ENCODE data around the gene SYNM.

DNA sequence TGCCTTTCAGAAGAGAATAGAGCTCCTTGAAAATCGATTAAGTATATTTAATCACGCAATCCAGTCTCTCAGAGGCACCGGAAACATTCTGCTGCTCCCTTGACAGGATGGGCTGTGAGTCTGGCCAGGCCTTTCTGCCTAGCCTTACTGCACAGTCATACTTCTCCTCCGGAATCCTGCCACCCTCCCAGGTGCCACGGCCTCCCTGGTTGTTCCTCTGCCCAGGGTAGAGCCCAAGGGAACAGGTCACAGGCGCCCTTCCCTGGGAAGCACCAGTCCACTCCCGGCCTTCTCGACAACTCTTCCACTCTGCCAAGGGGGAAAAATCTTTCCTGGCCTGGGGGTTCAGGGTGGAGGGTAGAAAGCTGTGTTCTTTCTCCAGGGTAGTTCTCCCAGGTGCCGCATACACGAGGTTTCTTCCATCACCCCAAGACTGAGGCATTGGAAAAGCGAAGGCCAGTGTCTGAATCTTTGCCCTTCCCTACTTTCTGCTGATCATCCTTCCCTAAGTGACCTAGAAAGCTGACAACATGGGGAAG is 17.4 kb upstream of the SYNM start:
- TF ChIP-seq EZH2 (IDR thresholded peaks at IDR 0.05; ENCODE audit: insufficient read depth, poor library complexity, severe bottlenecking): no peak
- no peak for TF ChIP-seq EZH2phosphoT487 (IDR thresholded peaks at IDR 0.05; ENCODE audit: insufficient read depth, low read depth)

All from GM23248 (cell line).